GM12878 (cell line): ENCODE results near the gene NAALADL2. TPM values are rescaled to one million over a fixed set of nuclear protein-coding genes. Genes with fewer than 3 reads are reported as not detected.

Experiments used
- ATAC-seq: fragments of 200-7000 bp; cut with Tn5 transposase; 3 replicates; pipeline ENCODE4 v1.9.1; 2020; ENCODE audit warnings: mild to moderate bottlenecking, moderate library complexity
- BruUV-seq: library from RNA; stranded (reverse); fragments of 400-500 nt; replicated peaks from 2 replicates; lab custom pipeline; 2021; lab: Mats Ljungman, UMichigan
- CTCF ChIA-PET: fragments of 300-600 bp; sonication (Branson Sonifier 250); formaldehyde crosslinking; extraction: SDS; loops from one replicate; lab custom pipeline; 2021; ENCODE audit warnings: inconsistent platforms; lab: Yijun Ruan, JAX
- POLR2A ChIA-PET: fragments of 350-600 bp; formaldehyde crosslinking; extraction: SDS; loops from one replicate; lab custom pipeline; 2021; ENCODE audit warnings: inconsistent platforms; lab: Charles Lee
- RAD21 ChIA-PET: fragments of 300-600 bp; sonication (Branson Sonifier 250); formaldehyde crosslinking; loops from one replicate; lab custom pipeline; 2023; ENCODE audit warnings: antibody characterized with exemption; ENCODE audit not compliant: unreplicated experiment; lab: Charles Lee
- SMC1A ChIA-PET: fragments of 300-600 bp; sonication (Branson Sonifier 250); formaldehyde crosslinking; loops from one replicate; lab custom pipeline; 2023; ENCODE audit not compliant: unreplicated experiment, uncharacterized antibody; lab: Charles Lee
- DNase-seq: peaks from one replicate; pipeline ENCODE4 v3.0.0-alpha.2; 2011; ENCODE audit warnings: low read depth, low spot score
- FAIRE-seq: peaks from 3 replicates; lab custom pipeline; 2011; peaks lifted over from hg19 to GRCh38; lab: Jason Lieb, UNC
- H2AFZ ChIP-seq: 2 replicates; pipeline ENCODE4 v1.6.0; 2011; ENCODE audit warnings: low read depth, low read length, control low read depth; ENCODE audit not compliant: control insufficient read depth
- H3K27ac ChIP-seq: 2 replicates; pipeline ENCODE4 v1.5.1; 2011; ENCODE audit warnings: control low read depth; ENCODE audit not compliant: control insufficient read depth, insufficient read depth
- H3K27me3 ChIP-seq, 2 experiments: replicated peaks in 1 of 2; 2 replicates each; pipeline versions ENCODE4 v1.6.0 to v1.6.1; 2011; ENCODE audit warnings: low read length in 1 of 2; ENCODE audit not compliant: control insufficient read depth in 2 of 2, insufficient read depth in 2 of 2
- H3K36me3 ChIP-seq, 2 experiments: 2 replicates each; pipeline ENCODE4 v1.5.1; 2011; ENCODE audit warnings: low read length in 1 of 2; ENCODE audit not compliant: control insufficient read depth in 2 of 2, insufficient read depth in 2 of 2
- H3K4me1 ChIP-seq: 2 replicates; pipeline ENCODE4 v1.6.1; 2011; ENCODE audit warnings: mild to moderate bottlenecking, low read length, moderate library complexity, mixed read lengths; ENCODE audit not compliant: control insufficient read depth, insufficient read depth
- H3K4me2 ChIP-seq: 2 replicates; pipeline ENCODE4 v1.6.0; 2011; ENCODE audit warnings: control low read depth; ENCODE audit not compliant: control insufficient read depth, insufficient read depth
- H3K4me3 ChIP-seq: fragments of 200-600 bp; sonication (generic); 2 replicates; pipeline ENCODE4 v1.5.1; 2016
- H3K79me2 ChIP-seq: 2 replicates; pipeline ENCODE4 v1.6.0; 2011; ENCODE audit warnings: low read length; ENCODE audit not compliant: control insufficient read depth, insufficient read depth
- H3K9ac ChIP-seq: 2 replicates; pipeline ENCODE4 v1.8.0; 2011; ENCODE audit warnings: low read length, control low read depth, mixed read lengths; ENCODE audit not compliant: control insufficient read depth, insufficient read depth
- H3K9me3 ChIP-seq: replicated peaks from 3 replicates; pipeline ENCODE4 v1.5.1; 2011; ENCODE audit warnings: mild to moderate bottlenecking, low read length; ENCODE audit not compliant: control insufficient read depth, insufficient read depth
- H4K20me1 ChIP-seq: 2 replicates; pipeline ENCODE4 v1.6.0; 2011; ENCODE audit not compliant: control insufficient read depth, insufficient read depth
- EP300 ChIP-seq, 2 experiments: fragments of 150-350 bp in 1 of 2; IDR thresholded peaks; 2 replicates each; pipeline ENCODE4 v1.6.1; 2011 to 2012; ENCODE audit warnings: low read depth in 2 of 2, low read length in 2 of 2, borderline replicate concordance in 1 of 2, improper control_type of control experiment in 1 of 2, inconsistent platforms in 1 of 2; ENCODE audit not compliant: control insufficient read depth in 1 of 2
- HDAC6 ChIP-seq: fragments of 200-600 bp; sonication (generic); IDR thresholded peaks from one replicate; pipeline ENCODE4 v1.8.0; 2017; ENCODE audit warnings: antibody characterized with exemption; ENCODE audit not compliant: unreplicated experiment
- MAX ChIP-seq: IDR thresholded peaks from 2 replicates; pipeline ENCODE4 v1.6.1; 2012; ENCODE audit warnings: low read depth, low read length, improper control_type of control experiment
- NR2C1 ChIP-seq: fragments of 450-650 bp; IDR thresholded peaks from 2 replicates; pipeline ENCODE4 v1.6.1; 2017; ENCODE audit warnings: antibody characterized with exemption, mild to moderate bottlenecking, moderate library complexity
- NR2F1 ChIP-seq: fragments of 450-650 bp; conservative IDR thresholded peaks from 2 replicates; pipeline ENCODE4 v1.6.1; 2017; ENCODE audit warnings: mild to moderate bottlenecking
- PAX5 ChIP-seq: IDR thresholded peaks from 2 replicates; pipeline ENCODE4 v1.6.1; 2011; ENCODE audit warnings: low read depth, low read length, borderline replicate concordance
- POU2F2 ChIP-seq: IDR thresholded peaks from 3 replicates; pipeline ENCODE4 v1.6.1; 2011; ENCODE audit warnings: low read depth, mild to moderate bottlenecking, low read length, borderline replicate concordance
- SMAD1 ChIP-seq: fragments of 450-650 bp; IDR thresholded peaks from 2 replicates; pipeline ENCODE4 v1.6.1; 2018; ENCODE audit warnings: mild to moderate bottlenecking, low read depth; ENCODE audit not compliant: partially characterized antibody
- SPI1 ChIP-seq: IDR thresholded peaks from 2 replicates; pipeline ENCODE4 v1.6.1; 2011; ENCODE audit warnings: low read depth, mild to moderate bottlenecking, low read length, moderate library complexity, borderline replicate concordance; ENCODE audit not compliant: insufficient read depth
- STAT1 ChIP-seq: fragments of 450-650 bp; conservative IDR thresholded peaks from 2 replicates; pipeline ENCODE4 v1.6.1; 2014; ENCODE audit warnings: antibody characterized with exemption, mild to moderate bottlenecking
- ZZZ3 ChIP-seq: IDR thresholded peaks from 2 replicates; pipeline ENCODE4 v1.6.1; 2011; ENCODE audit warnings: low read depth; ENCODE audit not compliant: control insufficient read depth, insufficient read length
- WGBS: methylation state at CpG from one replicate; pipeline ENCODE4 v1.1.6; 2016; ENCODE audit warnings: low lambda C conversion rate; ENCODE audit not compliant: insufficient replicate concordance, insufficient coverage; ENCODE audit errors: missing lambda C conversion rate; 5-methylcytosine and 5-hydroxymethylcytosine counted together
- in situ Hi-C: fragments of 300-500 bp; cut with MboI; formaldehyde crosslinking; loops from 9 replicates; pipeline ENCODE4 v1.14.3; 2018; ENCODE audit warnings: mixed read lengths
- intact Hi-C: fragments of 100-400 bp; cut with micrococcal nuclease; formaldehyde crosslinking; loops from one replicate; pipeline ENCODE4 v1.14.2; 2022; ENCODE audit not compliant: unreplicated experiment
- polyA plus RNA-seq, 11 experiments: library from polyadenylated mRNA; depleted of rRNA in 4 of 11; unstranded in 6 of 11; stranded (reverse) in 5 of 11; fragments of >200 nt; fragmentation: Nextera tagmentation in 4 of 11; fragmentation: Illumina TruSeq in 1 of 11; extraction: Ambion mirVana in 4 of 11; extraction: Trizol in 1 of 11; gene quantifications; 1 replicate in 1 of 11; 2 replicates in 10 of 11; pipeline versions ENCODE4 v1.2.1 to v1.2.3, GENCODE V29; 2011 to 2016; ENCODE audit warnings: inconsistent platforms in 2 of 11, missing spikeins in 2 of 11, low read depth in 1 of 11
- total RNA-seq, 4 experiments: library from RNA; depleted of rRNA in 3 of 4; stranded (reverse); fragments of >200 nt in 3 of 4; fragmentation: Illumina TruSeq in 1 of 4; extraction: Trizol in 1 of 4; gene quantifications; 2 replicates each; pipeline versions ENCODE4 v1.2.1 to v1.2.3, GENCODE V29; 2013 to 2021
- TF ChIP-seq, protein P1 (sequence below): fragments of 450-650 bp; IDR thresholded peaks from 2 replicates; pipeline ENCODE4 v1.6.1; 2017; ENCODE audit warnings: borderline replicate concordance

Gene NAALADL2
- total and polyA plus RNA-seq, 10 of the 15 experiments (the other 5 are each of a cell fraction or from before 2014, with no cell fraction given): 0.06 to 10.8 (median 0.46) TPM

GRCh38 chr3:174973465-174973864 is 114.3 kb downstream of the NAALADL2 start:
- no peaks in the 10 kb centered on the region for H3K79me2 ChIP-seq
- ChIA-PET CTCF (no interaction called here), SMC1A (no interaction called here), POLR2A (no interaction called here), RAD21 (no interaction called here)
- no peak overlapping the region for H3K9ac ChIP-seq
- no peak overlapping the region for H3K4me2 ChIP-seq
- H3K27ac ChIP-seq: no peak overlapping the region
- TF ChIP-seq STAT1: no peak
- TF ChIP-seq PAX5: no peak
- no peak for TF ChIP-seq POU2F2
- no peak for TF ChIP-seq SMAD1
- TF ChIP-seq NR2F1: no peak
- TF ChIP-seq MAX: no peak
- TF ChIP-seq HDAC6: no peak
- WGBS: 42% methylated on average over 5 of the region's 5 CpGs
- no TSS peak for BruUV-seq
- H3K36me3 ChIP-seq: no peaks in the 10 kb centered on the region
- DNase-seq (no peak), ATAC-seq (no peak), FAIRE-seq (no peak)
- intact Hi-C loops: no loop called here
- in situ Hi-C loops: no loop called here
- no peak overlapping the region for H2AFZ ChIP-seq
- no peak overlapping the region for H3K4me3 ChIP-seq
- no peaks in the 10 kb centered on the region for H3K4me1 ChIP-seq
- H3K27me3 ChIP-seq: no peaks in the 10 kb centered on the region
- no peaks in the 10 kb centered on the region for H4K20me1 ChIP-seq
- H3K9me3 ChIP-seq: no peaks in the 10 kb centered on the region

- in situ Hi-C loops: no loop called here
- intact Hi-C loops: no loop called here
- Histone ChIP-seq H3K27ac (no peak overlapping the region), H3K27me3 (no peaks in the 10 kb centered on the region), H3K79me2 (no peaks in the 10 kb centered on the region), H3K9ac (no peak overlapping the region), H2AFZ (no peak overlapping the region), H4K20me1 (no peaks in the 10 kb centered on the region), H3K4me2 (no peak overlapping the region), H3K9me3 (no peaks in the 10 kb centered on the region), H3K4me1 (no peaks in the 10 kb centered on the region), H3K36me3 (no peaks in the 10 kb centered on the region), H3K4me3 (no peak overlapping the region)
- TF ChIP-seq EP300 (IDR thresholded peaks at IDR 0.05; ENCODE audit: borderline replicate concordance in 1 of 2, control insufficient read depth in 1 of 2, low read depth in 2 of 2, low read length in 2 of 2) (no peak), NR2C1 (no peak), ZZZ3 (no peak), SPI1 (no peak)
- TF ChIP-seq, protein P1, sequence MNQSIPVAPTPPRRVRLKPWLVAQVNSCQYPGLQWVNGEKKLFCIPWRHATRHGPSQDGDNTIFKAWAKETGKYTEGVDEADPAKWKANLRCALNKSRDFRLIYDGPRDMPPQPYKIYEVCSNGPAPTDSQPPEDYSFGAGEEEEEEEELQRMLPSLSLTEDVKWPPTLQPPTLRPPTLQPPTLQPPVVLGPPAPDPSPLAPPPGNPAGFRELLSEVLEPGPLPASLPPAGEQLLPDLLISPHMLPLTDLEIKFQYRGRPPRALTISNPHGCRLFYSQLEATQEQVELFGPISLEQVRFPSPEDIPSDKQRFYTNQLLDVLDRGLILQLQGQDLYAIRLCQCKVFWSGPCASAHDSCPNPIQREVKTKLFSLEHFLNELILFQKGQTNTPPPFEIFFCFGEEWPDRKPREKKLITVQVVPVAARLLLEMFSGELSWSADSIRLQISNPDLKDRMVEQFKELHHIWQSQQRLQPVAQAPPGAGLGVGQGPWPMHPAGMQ: no peak
- no peak for DNase-seq
- ChIA-PET CTCF (no interaction called here), SMC1A (no interaction called here), RAD21 (no interaction called here), POLR2A (no interaction called here)
- FAIRE-seq: no peak
- no TSS peak for BruUV-seq
- ATAC-seq: no peak
Measured at GRCh38 chr3:174986685-174987084, 127.6 kb downstream of the NAALADL2 start.
